ENCODE data around the gene DENND1A. TPM values are rescaled to one million over a fixed set of nuclear protein-coding genes. Genes with fewer than 3 reads are reported as not detected.

The DENND1A gene
- total and polyA plus RNA-seq, 4 donors, result 7.9 to 22.0 (median 13.9) TPM

DNA sequence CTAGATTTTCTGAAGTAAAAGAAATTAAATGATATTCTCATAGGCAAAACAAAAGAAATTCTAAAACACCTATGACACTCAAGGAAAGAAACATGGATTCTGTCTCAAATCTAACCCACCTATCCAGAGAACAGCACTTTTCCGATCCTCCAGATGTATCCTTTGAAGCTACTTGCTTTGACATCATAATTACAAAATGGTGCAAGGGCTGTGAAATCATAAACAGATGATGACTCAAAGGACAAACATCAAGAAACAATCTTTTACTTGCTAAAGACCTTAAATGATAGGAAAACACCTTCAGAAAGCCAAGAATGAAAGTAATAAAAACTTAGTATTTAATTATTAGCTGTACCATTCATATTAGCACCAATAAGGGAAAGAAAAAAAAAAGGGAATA is 202.6 kb downstream of the DENND1A start:
- Histone ChIP-seq H3K27me3 (ENCODE audit: control insufficient read depth in 4 of 4, insufficient read depth in 4 of 4, low read length in 3 of 4) (no peaks in the 10 kb centered on the region), H3K36me3 (ENCODE audit: control insufficient read depth in 4 of 4, insufficient read depth in 3 of 4, low read depth in 1 of 4, low read length in 3 of 4) (no peaks in the 10 kb centered on the region), H3K4me3 (ENCODE audit: low read depth in 1 of 3, low read length in 3 of 3) (no peak overlapping the region), H3K9ac (ENCODE audit: low read depth in 1 of 2, low read length in 2 of 2) (no peak overlapping the region), H3K9me3 (ENCODE audit: control insufficient read depth in 4 of 4, low read length in 3 of 4) (peaks cover 0 to 2% (median 0%) of the 10 kb centered on the region in 4 donors), H3K4me1 (ENCODE audit: control insufficient read depth in 4 of 4, insufficient read depth in 4 of 4, low read length in 3 of 4) (peaks cover 0 to 15% (median 7%) of the 10 kb centered on the region in 4 donors), H3K27ac (ENCODE audit: low read depth in 1 of 2, low read length in 2 of 2) (no peak overlapping the region)
- WGBS, result 95% methylated on average over 1 of the region's 1 CpG
- no peak for DNase-seq (ENCODE audit: low spot score)
- TF ChIP-seq RAD21 (IDR thresholded peaks at IDR 0.05) (no peak), JUND (IDR thresholded peaks at IDR 0.05) (no peak), FOXA1 (IDR thresholded peaks at IDR 0.05) (no peak), GABPA (IDR thresholded peaks at IDR 0.05 in 1 of 2, conservative IDR thresholded peaks at IDR 0.05 in 1 of 2) (no peak), FOXA2 (IDR thresholded peaks at IDR 0.05) (no peak), NR2F2 (IDR thresholded peaks at IDR 0.05) (no peak), ZBTB33 (IDR thresholded peaks at IDR 0.05) (no peak), SP1 (IDR thresholded peaks at IDR 0.05) (no peak), TAF1 (conservative IDR thresholded peaks at IDR 0.05) (no peak)
- TF ChIP-seq, protein P1, sequence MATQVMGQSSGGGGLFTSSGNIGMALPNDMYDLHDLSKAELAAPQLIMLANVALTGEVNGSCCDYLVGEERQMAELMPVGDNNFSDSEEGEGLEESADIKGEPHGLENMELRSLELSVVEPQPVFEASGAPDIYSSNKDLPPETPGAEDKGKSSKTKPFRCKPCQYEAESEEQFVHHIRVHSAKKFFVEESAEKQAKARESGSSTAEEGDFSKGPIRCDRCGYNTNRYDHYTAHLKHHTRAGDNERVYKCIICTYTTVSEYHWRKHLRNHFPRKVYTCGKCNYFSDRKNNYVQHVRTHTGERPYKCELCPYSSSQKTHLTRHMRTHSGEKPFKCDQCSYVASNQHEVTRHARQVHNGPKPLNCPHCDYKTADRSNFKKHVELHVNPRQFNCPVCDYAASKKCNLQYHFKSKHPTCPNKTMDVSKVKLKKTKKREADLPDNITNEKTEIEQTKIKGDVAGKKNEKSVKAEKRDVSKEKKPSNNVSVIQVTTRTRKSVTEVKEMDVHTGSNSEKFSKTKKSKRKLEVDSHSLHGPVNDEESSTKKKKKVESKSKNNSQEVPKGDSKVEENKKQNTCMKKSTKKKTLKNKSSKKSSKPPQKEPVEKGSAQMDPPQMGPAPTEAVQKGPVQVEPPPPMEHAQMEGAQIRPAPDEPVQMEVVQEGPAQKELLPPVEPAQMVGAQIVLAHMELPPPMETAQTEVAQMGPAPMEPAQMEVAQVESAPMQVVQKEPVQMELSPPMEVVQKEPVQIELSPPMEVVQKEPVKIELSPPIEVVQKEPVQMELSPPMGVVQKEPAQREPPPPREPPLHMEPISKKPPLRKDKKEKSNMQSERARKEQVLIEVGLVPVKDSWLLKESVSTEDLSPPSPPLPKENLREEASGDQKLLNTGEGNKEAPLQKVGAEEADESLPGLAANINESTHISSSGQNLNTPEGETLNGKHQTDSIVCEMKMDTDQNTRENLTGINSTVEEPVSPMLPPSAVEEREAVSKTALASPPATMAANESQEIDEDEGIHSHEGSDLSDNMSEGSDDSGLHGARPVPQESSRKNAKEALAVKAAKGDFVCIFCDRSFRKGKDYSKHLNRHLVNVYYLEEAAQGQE (IDR thresholded peaks at IDR 0.05), result no peak

DNA sequence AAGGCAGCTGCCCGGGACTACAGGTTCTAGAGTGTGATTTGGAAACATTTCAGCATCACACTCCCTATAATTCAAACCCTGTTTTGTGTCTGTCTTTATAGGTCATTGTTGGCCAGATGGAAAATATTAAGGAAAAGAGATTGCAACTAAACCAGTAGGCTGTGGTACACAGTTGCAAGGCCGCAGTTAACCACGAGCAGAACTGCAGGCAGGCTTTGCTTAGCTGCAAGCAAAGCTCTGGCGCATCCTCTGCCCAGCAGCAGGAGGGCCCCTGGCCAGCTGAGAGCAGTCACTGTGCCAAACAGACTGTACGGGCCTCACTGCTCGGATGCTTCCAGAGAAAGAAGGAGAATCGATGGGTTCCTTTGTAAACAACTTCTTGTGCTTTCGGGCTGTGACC is 204.5 kb downstream of the DENND1A start:
- peaks cover 0 to 3% (median 0%) of the 10 kb centered on the region in 4 donors for H3K9me3 ChIP-seq (ENCODE audit: control insufficient read depth in 4 of 4, low read length in 3 of 4)
- DNase-seq (ENCODE audit: low spot score), result no peak
- peaks cover 0 to 15% (median 7%) of the 10 kb centered on the region in 4 donors for H3K4me1 ChIP-seq (ENCODE audit: control insufficient read depth in 4 of 4, insufficient read depth in 4 of 4, low read length in 3 of 4)
- no peak overlapping the region for H3K27ac ChIP-seq (ENCODE audit: low read depth in 1 of 2, low read length in 2 of 2)
- no peaks in the 10 kb centered on the region for H3K27me3 ChIP-seq (ENCODE audit: control insufficient read depth in 4 of 4, insufficient read depth in 4 of 4, low read length in 3 of 4)
- H3K4me3 ChIP-seq (ENCODE audit: low read depth in 1 of 3, low read length in 3 of 3), result no peak overlapping the region
- TF ChIP-seq EGR1 (IDR thresholded peaks at IDR 0.05; ENCODE audit: low read depth in 2 of 2) (no peak), CTCF (IDR thresholded peaks at IDR 0.05; ENCODE audit: low read depth, low read length, missing input control) (no peak), RAD21 (IDR thresholded peaks at IDR 0.05) (no peak), RXRA (IDR thresholded peaks at IDR 0.05) (no peak)
- WGBS, result 81% methylated on average over 8 of the region's 8 CpGs
- no peak overlapping the region for H3K9ac ChIP-seq (ENCODE audit: low read depth in 1 of 2, low read length in 2 of 2)
- H3K36me3 ChIP-seq (ENCODE audit: control insufficient read depth in 4 of 4, insufficient read depth in 3 of 4, low read depth in 1 of 4, low read length in 3 of 4), result no peaks in the 10 kb centered on the region
